Esophagus (tissue), 2 donors: ENCODE measurements around the gene CHD5. TPM values are rescaled to one million over a fixed set of nuclear protein-coding genes. Genes with fewer than 3 reads are reported as not detected.

ENCODE experiments used
- H3K27ac ChIP-seq, 2 donors: one replicate each; pipeline ENCODE4 v1.5.1; 2013; ENCODE audit warnings: low read depth in 2 of 2, mild to moderate bottlenecking in 2 of 2, inconsistent platforms in 1 of 2, low read length in 1 of 2, moderate library complexity in 1 of 2
- H3K27me3 ChIP-seq, 2 donors: one replicate each; pipeline ENCODE4 v1.6.1; 2013; ENCODE audit warnings: low read length in 2 of 2, control low read depth in 1 of 2, mild to moderate bottlenecking in 1 of 2; ENCODE audit not compliant: insufficient read depth in 2 of 2, control insufficient read depth in 1 of 2
- H3K36me3 ChIP-seq, 2 donors: one replicate each; pipeline ENCODE4 v1.6.1; 2013; ENCODE audit warnings: low read length in 1 of 2; ENCODE audit not compliant: control insufficient read depth in 2 of 2, insufficient read depth in 2 of 2
- H3K4me1 ChIP-seq, 2 donors: one replicate each; pipeline ENCODE4 v1.6.1; 2013; ENCODE audit warnings: low read length in 1 of 2; ENCODE audit not compliant: control insufficient read depth in 2 of 2, insufficient read depth in 2 of 2
- H3K4me3 ChIP-seq, 2 donors: one replicate each; pipeline ENCODE4 v1.5.1; 2013; ENCODE audit warnings: low read length in 2 of 2, mild to moderate bottlenecking in 2 of 2, low read depth in 1 of 2, moderate library complexity in 1 of 2
- H3K9me3 ChIP-seq, 2 donors: one replicate each; pipeline ENCODE4 v1.6.1; 2013; ENCODE audit warnings: mild to moderate bottlenecking in 2 of 2, low read depth in 1 of 2, low read length in 1 of 2, moderate library complexity in 1 of 2; ENCODE audit not compliant: control insufficient read depth in 2 of 2, insufficient read depth in 1 of 2
- WGBS, 2 donors: extraction: QIAGEN DNeasy Blood & Tissue Kit; methylation state at CpG; one replicate each; pipeline ENCODE4 v1.1.7; 2013; 5-methylcytosine and 5-hydroxymethylcytosine counted together
- polyA plus RNA-seq, 2 donors: library from polyadenylated mRNA; stranded (reverse); fragments of 200-250 nt; gene quantifications; one replicate each; pipeline ENCODE4 v1.2.3, GENCODE V29; 2013
- donor health status: healthy with polysubstance abuse.
- donor health status: Bipolar disorder and iron deficiency.

Gene CHD5
- polyA plus RNA-seq, 2 donors: 0.16 to 0.26 TPM

GRCh38 chr1:6112690-6113005, 67.5 kb downstream of the CHD5 start:
- no peaks in the 10 kb centered on the region for H3K36me3 ChIP-seq
- WGBS, 2 donors: 78 to 82% methylated on average over 5 of the region's 5 CpGs

GRCh38 chr1:6111991-6112689, 68.0 kb downstream of the CHD5 start:
- WGBS, 2 donors: 81% methylated on average over 13 of the region's 13 CpGs
- Histone ChIP-seq H3K36me3 (no peaks in the 10 kb centered on the region), H3K4me1 (peaks cover 0 to 3% of the 10 kb centered on the region in 2 donors), H3K9me3 (no peaks in the 10 kb centered on the region), H3K27ac (no peak overlapping the region), H3K27me3 (no peaks in the 10 kb centered on the region), H3K4me3 (no peak overlapping the region)

More at GRCh38 chr1:6112690-6113005, 67.5 kb downstream of the CHD5 start:
- no peak overlapping the region for H3K27ac ChIP-seq
- no peak overlapping the region for H3K4me3 ChIP-seq
- no peaks in the 10 kb centered on the region for H3K27me3 ChIP-seq
- H3K4me1 ChIP-seq: peaks cover 0 to 3% of the 10 kb centered on the region in 2 donors
- no peaks in the 10 kb centered on the region for H3K9me3 ChIP-seq

GRCh38 chr1:6111571-6111970, 68.5 kb downstream of the CHD5 start:
- H3K9me3 ChIP-seq: no peaks in the 10 kb centered on the region
- WGBS, 2 donors: 79 to 85% methylated on average over 24 of the region's 24 CpGs
- H3K4me1 ChIP-seq: peaks cover 0 to 3% of the 10 kb centered on the region in 2 donors

GRCh38 chr1:6110326-6110725, 69.8 kb downstream of the CHD5 start:
- 73 to 80% methylated on average over 13 to 15 of the region's 15 CpGs for WGBS, 2 donors

More at GRCh38 chr1:6111571-6111970, 68.5 kb downstream of the CHD5 start:
- H3K27me3 ChIP-seq: no peaks in the 10 kb centered on the region
- H3K27ac ChIP-seq: no peak overlapping the region
- no peaks in the 10 kb centered on the region for H3K36me3 ChIP-seq
- H3K4me3 ChIP-seq: no peak overlapping the region

GRCh38 chr1:6109688-6110087, 70.4 kb downstream of the CHD5 start:
- Histone ChIP-seq H3K4me3 (no peak overlapping the region), H3K27me3 (no peaks in the 10 kb centered on the region), H3K36me3 (no peaks in the 10 kb centered on the region), H3K9me3 (no peaks in the 10 kb centered on the region), H3K4me1 (peaks cover 0 to 3% of the 10 kb centered on the region in 2 donors), H3K27ac (no peak overlapping the region)
- WGBS, 2 donors: 74 to 75% methylated on average over 22 to 24 of the region's 24 CpGs

More at GRCh38 chr1:6110326-6110725, 69.8 kb downstream of the CHD5 start:
- Histone ChIP-seq H3K4me1 (peaks cover 0 to 3% of the 10 kb centered on the region in 2 donors), H3K27ac (no peak overlapping the region), H3K4me3 (no peak overlapping the region), H3K36me3 (no peaks in the 10 kb centered on the region), H3K27me3 (no peaks in the 10 kb centered on the region), H3K9me3 (no peaks in the 10 kb centered on the region)

GRCh38 chr1:6108937-6109614, 71.0 kb downstream of the CHD5 start:
- WGBS, 2 donors: 37 to 42% methylated on average over 15 of the region's 15 CpGs
- H3K27me3 ChIP-seq: no peaks in the 10 kb centered on the region
- no peak overlapping the region for H3K4me3 ChIP-seq

GRCh38 chr1:6108476-6108875, 71.6 kb downstream of the CHD5 start:
- no peaks in the 10 kb centered on the region for H3K36me3 ChIP-seq
- H3K27me3 ChIP-seq: no peaks in the 10 kb centered on the region
- H3K4me1 ChIP-seq: peaks cover 0 to 3% of the 10 kb centered on the region in 2 donors
- WGBS, 2 donors: 62 to 63% methylated on average over 2 of the region's 2 CpGs
- no peaks in the 10 kb centered on the region for H3K9me3 ChIP-seq
- H3K4me3 ChIP-seq: no peak overlapping the region
- H3K27ac ChIP-seq: no peak overlapping the region

More at GRCh38 chr1:6108937-6109614, 71.0 kb downstream of the CHD5 start:
- H3K27ac ChIP-seq: no peak overlapping the region
- H3K36me3 ChIP-seq: no peaks in the 10 kb centered on the region
- peaks cover 0 to 3% of the 10 kb centered on the region in 2 donors for H3K4me1 ChIP-seq
- H3K9me3 ChIP-seq: no peaks in the 10 kb centered on the region

GRCh38 chr1:6107409-6108356, 72.4 kb downstream of the CHD5 start:
- Histone ChIP-seq H3K9me3 (no peaks in the 10 kb centered on the region), H3K27ac (no peak overlapping the region), H3K27me3 (no peaks in the 10 kb centered on the region), H3K4me1 (peaks cover 0 to 3% of the 10 kb centered on the region in 2 donors), H3K4me3 (no peak overlapping the region), H3K36me3 (no peaks in the 10 kb centered on the region)
- WGBS, 2 donors: 86 to 89% methylated on average over 8 of the region's 8 CpGs

- Histone ChIP-seq H3K4me1 (peaks cover 0 to 3% of the 10 kb centered on the region in 2 donors), H3K27ac (no peak overlapping the region), H3K36me3 (no peaks in the 10 kb centered on the region), H3K4me3 (no peak overlapping the region), H3K27me3 (no peaks in the 10 kb centered on the region), H3K9me3 (no peaks in the 10 kb centered on the region)
- WGBS, 2 donors: 92 to 95% methylated on average over 6 of the region's 6 CpGs
These were observed 73.1 kb downstream of the CHD5 start for GRCh38 chr1:6106977-6107376.
